NCI-H446 treated with DMSO at 0.1 percent for 48 hours (cell line): Measurements from ENCODE around the gene LRMDA.
A peak's percentile ranks its signal among the peaks of the same experiment; 100 is the strongest.

ENCODE experiments used
- DNase-seq: peaks from one replicate; lab custom pipeline; 2025; lab: John Stamatoyannopoulos, UW

Gene LRMDA

GRCh38 chr10:75999515-76000209 is 568.2 kb downstream of the LRMDA start:
- DNase-seq = no peak

GRCh38 chr10:76000550-76000949 is 569.1 kb downstream of the LRMDA start:
- no peak for DNase-seq

- DNase-seq = no peak
Measured at GRCh38 chr10:76001019-76001418, 569.6 kb downstream of the LRMDA start.

GRCh38 chr10:76001461-76001860 is 570.0 kb downstream of the LRMDA start:
- DNase-seq = no peak

GRCh38 chr10:76002262-76002854 is 570.9 kb downstream of the LRMDA start:
- no peak for DNase-seq

GRCh38 chr10:76007667-76008181 is 576.3 kb downstream of the LRMDA start:
- DNase-seq = no peak

- no peak for DNase-seq
Measured at GRCh38 chr10:76009531-76009930, 578.1 kb downstream of the LRMDA start.

GRCh38 chr10:76010703-76011102 is 579.3 kb downstream of the LRMDA start:
- DNase-seq = no peak

- no peak for DNase-seq
Measured at GRCh38 chr10:76012716-76013327, 581.4 kb downstream of the LRMDA start.

- no peak for DNase-seq
Measured at GRCh38 chr10:76015245-76015644, 583.8 kb downstream of the LRMDA start.

GRCh38 chr10:76017026-76017732 is 585.8 kb downstream of the LRMDA start:
- no peak for DNase-seq

GRCh38 chr10:76017733-76018433 is 586.5 kb downstream of the LRMDA start:
- DNase-seq = no peak

GRCh38 chr10:76020630-76021029 is 589.2 kb downstream of the LRMDA start:
- DNase-seq = no peak

- DNase-seq = no peak
Measured at GRCh38 chr10:76021398-76021797, 590.0 kb downstream of the LRMDA start.

- no peak for DNase-seq
Measured at GRCh38 chr10:76022366-76022765, 590.9 kb downstream of the LRMDA start.

GRCh38 chr10:76023007-76023406 is 591.6 kb downstream of the LRMDA start:
- DNase-seq = no peak

GRCh38 chr10:76024460-76025123 is 593.2 kb downstream of the LRMDA start:
- peak; percentile 10 for DNase-seq

- DNase-seq = no peak
Measured at GRCh38 chr10:76025124-76025477, 593.7 kb downstream of the LRMDA start.

GRCh38 chr10:76026176-76026771 is 594.9 kb downstream of the LRMDA start:
- no peak for DNase-seq

- no peak for DNase-seq
Measured at GRCh38 chr10:76026905-76027304, 595.5 kb downstream of the LRMDA start.

- DNase-seq = no peak
Measured at GRCh38 chr10:76029782-76030181, 598.4 kb downstream of the LRMDA start.
